ENCODE data around the gene ZNF431.

DNA sequence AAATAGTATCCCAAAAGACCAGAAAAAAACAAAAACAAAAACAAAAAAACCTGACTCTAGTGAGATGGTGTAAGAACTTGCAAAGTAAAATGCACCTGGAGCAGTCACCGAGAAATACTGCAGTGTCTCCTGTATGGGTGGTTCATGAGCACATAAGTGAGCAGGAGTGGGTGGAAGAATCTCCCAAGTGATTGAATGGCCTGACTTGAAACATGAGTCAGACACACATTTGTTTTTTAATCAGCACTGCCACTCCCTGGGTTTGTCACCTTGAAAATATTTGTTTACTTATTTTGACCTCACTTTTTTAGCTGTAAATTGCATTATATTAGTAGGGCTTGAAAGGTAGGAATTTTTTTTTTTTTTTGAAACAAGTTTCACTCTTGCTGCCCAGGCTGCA is 2.0 kb downstream of the ZNF431 start:
- TF ChIP-seq JUND (IDR thresholded peaks at IDR 0.05): no peak
- TF ChIP-seq, protein P1, sequence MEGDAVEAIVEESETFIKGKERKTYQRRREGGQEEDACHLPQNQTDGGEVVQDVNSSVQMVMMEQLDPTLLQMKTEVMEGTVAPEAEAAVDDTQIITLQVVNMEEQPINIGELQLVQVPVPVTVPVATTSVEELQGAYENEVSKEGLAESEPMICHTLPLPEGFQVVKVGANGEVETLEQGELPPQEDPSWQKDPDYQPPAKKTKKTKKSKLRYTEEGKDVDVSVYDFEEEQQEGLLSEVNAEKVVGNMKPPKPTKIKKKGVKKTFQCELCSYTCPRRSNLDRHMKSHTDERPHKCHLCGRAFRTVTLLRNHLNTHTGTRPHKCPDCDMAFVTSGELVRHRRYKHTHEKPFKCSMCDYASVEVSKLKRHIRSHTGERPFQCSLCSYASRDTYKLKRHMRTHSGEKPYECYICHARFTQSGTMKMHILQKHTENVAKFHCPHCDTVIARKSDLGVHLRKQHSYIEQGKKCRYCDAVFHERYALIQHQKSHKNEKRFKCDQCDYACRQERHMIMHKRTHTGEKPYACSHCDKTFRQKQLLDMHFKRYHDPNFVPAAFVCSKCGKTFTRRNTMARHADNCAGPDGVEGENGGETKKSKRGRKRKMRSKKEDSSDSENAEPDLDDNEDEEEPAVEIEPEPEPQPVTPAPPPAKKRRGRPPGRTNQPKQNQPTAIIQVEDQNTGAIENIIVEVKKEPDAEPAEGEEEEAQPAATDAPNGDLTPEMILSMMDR (IDR thresholded peaks at IDR 0.05): no peak
- no peak for TF ChIP-seq EP300 (IDR thresholded peaks at IDR 0.05; ENCODE audit: borderline replicate concordance in 1 of 2, low read depth in 1 of 2, low read length in 1 of 2)
- TF ChIP-seq REST (IDR thresholded peaks at IDR 0.05; ENCODE audit: low read depth, low read length): no peak
